ENCODE results near the gene SNPH. TPM values are rescaled to one million over a fixed set of nuclear protein-coding genes. Genes with fewer than 3 reads are reported as not detected.

Gene SNPH
- total and polyA plus RNA-seq, 7 experiments from 2014 or later, result 6.0 to 43.4 (median 16.7) TPM

- intact Hi-C loops (cut with micrococcal nuclease), result no loop called here
Observed at GRCh38 chr20:1274485-1275311, 8.6 kb downstream of the SNPH start.

GRCh38 chr20:1275919-1276318, 9.8 kb downstream of the SNPH start:
- Mint-ChIP-seq H3K27ac (peak overlapping the region in 7 of 9 donors; percentile 4 to 83 (median 13)), H3K9me3 (no peaks in the 10 kb centered on the region), H3K4me3 (peak overlapping the region in 1 of 10 donors; percentile 60), H3K36me3 (peaks cover 0 to 5% (median 0%) of the 10 kb centered on the region in 5 donors), H3K27me3 (no peaks in the 10 kb centered on the region), H3K4me1 (peaks cover 4 to 69% (median 56%) of the 10 kb centered on the region in 7 donors)
- no peak for DNase-seq
- Histone ChIP-seq H3K27ac (ENCODE audit: low read depth, low read length) (no peak overlapping the region), H3K4me1 (ENCODE audit: control insufficient read depth in 2 of 2, insufficient read depth in 2 of 2, low read length in 2 of 2) (peaks cover 0 to 36% of the 10 kb centered on the region in 2 donors), H3K9me3 (ENCODE audit: control insufficient read depth in 2 of 3, low read length in 3 of 3) (no peaks in the 10 kb centered on the region), H3K4me3 (ENCODE audit: low read length) (no peak overlapping the region), H3K36me3 (ENCODE audit: control insufficient read depth in 2 of 3, insufficient read depth in 3 of 3, low read length in 3 of 3) (peaks cover 0 to 6% (median 0%) of the 10 kb centered on the region in 3 experiments), H3K27me3 (ENCODE audit: control insufficient read depth in 2 of 2, insufficient read depth in 2 of 2, low read length in 2 of 2) (no peaks in the 10 kb centered on the region)
- ChIA-PET POLR2A (interaction anchor here (1.0 to 1.6 kb wide), 3 partner anchors 8 to 11 kb away, joined by 3 to 8 read pairs (median 3); partner anchors contain the start of gene SNPH), CTCF (interaction anchor here (0.7 kb wide), 1 partner anchor 254 kb away, joined by 3 read pairs; no protein-coding TSS in a partner anchor)
- ATAC-seq, result no peak
- intact Hi-C loops (cut with micrococcal nuclease), result no loop called here

More at GRCh38 chr20:1274485-1275311, 8.6 kb downstream of the SNPH start:
- H3K27ac Mint-ChIP-seq, result peak overlapping the region in 7 of 9 donors; percentile 1 to 95 (median 79)
- no peaks in the 10 kb centered on the region for H3K27me3 Mint-ChIP-seq
- H3K4me3 Mint-ChIP-seq, result peak overlapping the region in 1 of 10 donors; percentile 56
- H3K4me1 Mint-ChIP-seq, result peaks cover 4 to 68% (median 54%) of the 10 kb centered on the region in 7 donors
- POLR2A ChIA-PET, result interaction anchor here (0.6 to 4.0 kb wide), 8 partner anchors 8 to 420 kb away, joined by 3 to 19 read pairs (median 6); partner anchors contain the start of gene SNPH
- H3K9me3 ChIP-seq (ENCODE audit: control insufficient read depth in 2 of 3, low read length in 3 of 3), result no peaks in the 10 kb centered on the region
- peaks cover 0 to 11% (median 0%) of the 10 kb centered on the region in 3 experiments for H3K36me3 ChIP-seq (ENCODE audit: control insufficient read depth in 2 of 3, insufficient read depth in 3 of 3, low read length in 3 of 3)
- no peak overlapping the region for H3K27ac ChIP-seq (ENCODE audit: low read depth, low read length)
- CTCF ChIA-PET, result interaction anchor here (0.6 kb wide), 2 partner anchors 415 to 435 kb away, joined by 3 read pairs; no protein-coding TSS in a partner anchor
- H3K36me3 Mint-ChIP-seq, result peaks cover 0 to 5% (median 0%) of the 10 kb centered on the region in 5 donors
- no peaks in the 10 kb centered on the region for H3K27me3 ChIP-seq (ENCODE audit: control insufficient read depth in 2 of 2, insufficient read depth in 2 of 2, low read length in 2 of 2)
- ATAC-seq (no peak), DNase-seq (no peak)
- no peaks in the 10 kb centered on the region for H3K9me3 Mint-ChIP-seq
- H3K4me3 ChIP-seq (ENCODE audit: low read length), result no peak overlapping the region
- peaks cover 0 to 24% of the 10 kb centered on the region in 2 donors for H3K4me1 ChIP-seq (ENCODE audit: control insufficient read depth in 2 of 2, insufficient read depth in 2 of 2, low read length in 2 of 2)

GRCh38 chr20:1277529-1278322, 11.6 kb downstream of the SNPH start:
- Mint-ChIP-seq H3K36me3 (peaks cover 0 to 14% (median 0%) of the 10 kb centered on the region in 5 donors), H3K27me3 (no peaks in the 10 kb centered on the region), H3K27ac (no peak overlapping the region), H3K9me3 (no peaks in the 10 kb centered on the region), H3K4me1 (peaks cover 4 to 67% (median 51%) of the 10 kb centered on the region in 7 donors), H3K4me3 (no peak overlapping the region)
- ChIA-PET CTCF (interaction anchor here (0.8 kb wide), 1 partner anchor 60 kb away, joined by 3 read pairs; no protein-coding TSS in a partner anchor), POLR2A (interaction anchor here (1.0 kb wide), 1 partner anchor 9 kb away, joined by 7 read pairs; no protein-coding TSS in a partner anchor)
- no peaks in the 10 kb centered on the region for H3K27me3 ChIP-seq (ENCODE audit: control insufficient read depth in 2 of 2, insufficient read depth in 2 of 2, low read length in 2 of 2)
- H3K4me3 ChIP-seq (ENCODE audit: low read length), result no peak overlapping the region
- no peaks in the 10 kb centered on the region for H3K9me3 ChIP-seq (ENCODE audit: control insufficient read depth in 2 of 3, low read length in 3 of 3)
- H3K27ac ChIP-seq (ENCODE audit: low read depth, low read length), result peak overlapping the region; percentile 14
- H3K4me1 ChIP-seq (ENCODE audit: control insufficient read depth in 2 of 2, insufficient read depth in 2 of 2, low read length in 2 of 2), result peaks cover 0 to 32% of the 10 kb centered on the region in 2 donors
- ATAC-seq (no peak), DNase-seq (no peak)
- H3K36me3 ChIP-seq (ENCODE audit: control insufficient read depth in 2 of 3, insufficient read depth in 3 of 3, low read length in 3 of 3), result peaks cover 0 to 5% (median 0%) of the 10 kb centered on the region in 3 experiments
- intact Hi-C loops (cut with micrococcal nuclease), result no loop called here

GRCh38 chr20:1278993-1279392, 12.9 kb downstream of the SNPH start:
- Histone ChIP-seq H3K36me3 (ENCODE audit: control insufficient read depth in 2 of 3, insufficient read depth in 3 of 3, low read length in 3 of 3) (peaks cover 0 to 5% (median 0%) of the 10 kb centered on the region in 3 experiments), H3K4me1 (ENCODE audit: control insufficient read depth in 2 of 2, insufficient read depth in 2 of 2, low read length in 2 of 2) (peaks cover 0 to 32% of the 10 kb centered on the region in 2 donors), H3K4me3 (ENCODE audit: low read length) (no peak overlapping the region), H3K27ac (ENCODE audit: low read depth, low read length) (no peak overlapping the region), H3K9me3 (ENCODE audit: control insufficient read depth in 2 of 3, low read length in 3 of 3) (no peaks in the 10 kb centered on the region), H3K27me3 (ENCODE audit: control insufficient read depth in 2 of 2, insufficient read depth in 2 of 2, low read length in 2 of 2) (no peaks in the 10 kb centered on the region)
- Mint-ChIP-seq H3K9me3 (no peaks in the 10 kb centered on the region), H3K4me1 (peaks cover 4 to 67% (median 53%) of the 10 kb centered on the region in 7 donors), H3K27ac (peak overlapping the region in 3 of 9 donors; percentile 39 to 77 (median 64)), H3K4me3 (no peak overlapping the region), H3K36me3 (peaks cover 0 to 17% (median 5%) of the 10 kb centered on the region in 5 donors), H3K27me3 (no peaks in the 10 kb centered on the region)
- ChIA-PET CTCF (no interaction called here), POLR2A (interaction anchor here (2.2 to 6.1 kb wide), 2 partner anchors 9 to 14 kb away, joined by 7 to 74 read pairs; partner anchors contain the start of gene SNPH)
- ATAC-seq (no peak), DNase-seq (no peak)
- intact Hi-C loops (cut with micrococcal nuclease), result no loop called here

GRCh38 chr20:1280195-1281102, 14.4 kb downstream of the SNPH start:
- Mint-ChIP-seq H3K27me3 (no peaks in the 10 kb centered on the region), H3K27ac (peak overlapping the region in 7 of 9 donors; percentile 83 to 99 (median 90)), H3K9me3 (no peaks in the 10 kb centered on the region), H3K4me3 (peak overlapping the region in 8 of 10 donors; percentile 9 to 73 (median 68)), H3K36me3 (peaks cover 0 to 17% (median 5%) of the 10 kb centered on the region in 5 donors), H3K4me1 (peaks cover 6 to 70% (median 59%) of the 10 kb centered on the region in 7 donors)
- Histone ChIP-seq H3K27me3 (ENCODE audit: control insufficient read depth in 2 of 2, insufficient read depth in 2 of 2, low read length in 2 of 2) (no peaks in the 10 kb centered on the region), H3K4me1 (ENCODE audit: control insufficient read depth in 2 of 2, insufficient read depth in 2 of 2, low read length in 2 of 2) (peaks cover 0 to 47% of the 10 kb centered on the region in 2 donors), H3K27ac (ENCODE audit: low read depth, low read length) (peak overlapping the region; percentile 53), H3K36me3 (ENCODE audit: control insufficient read depth in 2 of 3, insufficient read depth in 3 of 3, low read length in 3 of 3) (peaks cover 0 to 5% (median 0%) of the 10 kb centered on the region in 3 experiments), H3K9me3 (ENCODE audit: control insufficient read depth in 2 of 3, low read length in 3 of 3) (no peaks in the 10 kb centered on the region), H3K4me3 (ENCODE audit: low read length) (no peak overlapping the region)
- intact Hi-C loops (cut with micrococcal nuclease), result loop anchor here in 1 of 2 donors (1.0 to 5.0 kb wide), 2 partner anchors 14 to 53 kb away; partner anchors contain the start of genes RAD21L1 and SNPH
- DNase-seq (no peak), ATAC-seq (no peak)
- POLR2A ChIA-PET, result interaction anchor here (0.5 to 6.1 kb wide), 8 partner anchors 8 to 569 kb away, joined by 3 to 74 read pairs (median 6); partner anchors contain the start of genes RAD21L1 and SNPH
- CTCF ChIA-PET, result interaction anchor here (0.8 to 1.7 kb wide), 4 partner anchors 11 to 63 kb away, joined by 3 to 5 read pairs (median 4); no protein-coding TSS in a partner anchor
